GM19238 (cell line): ENCODE measurements around the gene SCAP.
"Not testable (repeated sequence)": the region's sequence is repeated elsewhere in the genome, so short reads cannot be mapped to it uniquely, and the experiment has no call there.

Experiments
- DNase-seq: peaks from one replicate; pipeline ENCODE4 v3.0.0; 2011; ENCODE audit warnings: low spot score; ENCODE audit not compliant: insufficient read length

Gene SCAP

GRCh38 chr3:47481763-47482162, 6.0 kb upstream of the SCAP start:
- DNase-seq, result not testable (repeated sequence)

- not testable (repeated sequence) for DNase-seq
These were observed 4.5 kb upstream of the SCAP start for GRCh38 chr3:47480267-47480666.

GRCh38 chr3:47479826-47480160, 4.1 kb upstream of the SCAP start:
- no peak for DNase-seq

- no peak for DNase-seq
These were observed 2.3 kb upstream of the SCAP start for GRCh38 chr3:47478022-47478421.

GRCh38 chr3:47476644-47477199, 981 bp upstream of the SCAP start:
- DNase-seq, result no peak

- DNase-seq, result no peak
These were observed 537 bp upstream of the SCAP start for GRCh38 chr3:47476330-47476626.

- no peak for DNase-seq
These were observed 642 bp downstream of the SCAP start for GRCh38 chr3:47475029-47475569.

GRCh38 chr3:47473391-47473790, 2.4 kb downstream of the SCAP start:
- DNase-seq, result no peak

- no peak for DNase-seq
These were observed 6.1 kb downstream of the SCAP start for GRCh38 chr3:47469616-47470015.

GRCh38 chr3:47468315-47468714, 7.4 kb downstream of the SCAP start:
- not testable (repeated sequence) for DNase-seq

GRCh38 chr3:47464588-47464987, 11.2 kb downstream of the SCAP start:
- no peak for DNase-seq

- DNase-seq, result not testable (repeated sequence)
These were observed 16.1 kb downstream of the SCAP start for GRCh38 chr3:47459534-47460085.

- no peak for DNase-seq
These were observed 18.8 kb downstream of the SCAP start for GRCh38 chr3:47456984-47457383.

GRCh38 chr3:47455806-47456452, 19.8 kb downstream of the SCAP start:
- no peak for DNase-seq

GRCh38 chr3:47452453-47453215, 23.1 kb downstream of the SCAP start:
- no peak for DNase-seq

- DNase-seq, result no peak
These were observed 31.6 kb downstream of the SCAP start for GRCh38 chr3:47444103-47444502.

- DNase-seq, result no peak
These were observed 32.1 kb downstream of the SCAP start for GRCh38 chr3:47443611-47443995.

- DNase-seq, result no peak
These were observed 33.8 kb downstream of the SCAP start for GRCh38 chr3:47441796-47442551.

GRCh38 chr3:47440131-47440530, 35.6 kb downstream of the SCAP start:
- no peak for DNase-seq

GRCh38 chr3:47436180-47436579, 39.6 kb downstream of the SCAP start:
- DNase-seq, result no peak

- no peak for DNase-seq
These were observed 40.9 kb downstream of the SCAP start for GRCh38 chr3:47434849-47435248.

GRCh38 chr3:47433796-47434195, 41.9 kb downstream of the SCAP start:
- no peak for DNase-seq
